Measurements from ENCODE around the gene ZSCAN1.

The ZSCAN1 gene

GRCh38 chr19:58038688-58039204 is 4.9 kb downstream of the ZSCAN1 start:
- DNase-seq (ENCODE audit: low read depth in 1 of 2, low spot score in 1 of 2), result no peak

- no peak for DNase-seq (ENCODE audit: low read depth in 1 of 2, low spot score in 1 of 2)
Observed at GRCh38 chr19:58040751-58041525, 7.1 kb downstream of the ZSCAN1 start.

GRCh38 chr19:58042495-58043340 is 8.9 kb downstream of the ZSCAN1 start:
- DNase-seq (ENCODE audit: low read depth in 1 of 2, low spot score in 1 of 2), result no peak

- DNase-seq (ENCODE audit: low read depth in 1 of 2, low spot score in 1 of 2), result no peak
Observed at GRCh38 chr19:58044391-58044790, 10.6 kb downstream of the ZSCAN1 start.

- no peak for DNase-seq (ENCODE audit: low read depth in 1 of 2, low spot score in 1 of 2)
Observed at GRCh38 chr19:58044886-58045285, 11.1 kb downstream of the ZSCAN1 start.

GRCh38 chr19:58045411-58046050 is 11.7 kb downstream of the ZSCAN1 start:
- no peak for DNase-seq (ENCODE audit: low read depth in 1 of 2, low spot score in 1 of 2)

GRCh38 chr19:58046856-58047255 is 13.0 kb downstream of the ZSCAN1 start:
- no peak for DNase-seq (ENCODE audit: low read depth in 1 of 2, low spot score in 1 of 2)

GRCh38 chr19:58047672-58048071 is 13.8 kb downstream of the ZSCAN1 start:
- no peak for DNase-seq (ENCODE audit: low read depth in 1 of 2, low spot score in 1 of 2)

- DNase-seq (ENCODE audit: low read depth in 1 of 2, low spot score in 1 of 2), result no peak
Observed at GRCh38 chr19:58052256-58052655, 18.4 kb downstream of the ZSCAN1 start.

- no peak for DNase-seq (ENCODE audit: low read depth in 1 of 2, low spot score in 1 of 2)
Observed at GRCh38 chr19:58053480-58054156, 19.8 kb downstream of the ZSCAN1 start.

- no peak for DNase-seq (ENCODE audit: low read depth in 1 of 2, low spot score in 1 of 2)
Observed at GRCh38 chr19:58054901-58055874, 21.4 kb downstream of the ZSCAN1 start.

- no peak for DNase-seq (ENCODE audit: low read depth in 1 of 2, low spot score in 1 of 2)
Observed at GRCh38 chr19:58056261-58056660, 22.4 kb downstream of the ZSCAN1 start.

- DNase-seq (ENCODE audit: low read depth in 1 of 2, low spot score in 1 of 2), result no peak
Observed at GRCh38 chr19:58056861-58057260, 23.0 kb downstream of the ZSCAN1 start.

- no peak for DNase-seq (ENCODE audit: low read depth in 1 of 2, low spot score in 1 of 2)
Observed at GRCh38 chr19:58058467-58058866, 24.6 kb downstream of the ZSCAN1 start.

- peak; percentile 26 to 48 for DNase-seq (ENCODE audit: low read depth in 1 of 2, low spot score in 1 of 2)
Observed at GRCh38 chr19:58059003-58059670, 25.3 kb downstream of the ZSCAN1 start, which contains the start of gene ZNF135. ZNF135 (plus strand) TSS chr19:58059282; CDS start chr19:58060003, 721 bp downstream.

- DNase-seq (ENCODE audit: low read depth in 1 of 2, low spot score in 1 of 2), result no peak
Observed at GRCh38 chr19:58059671-58060078, 25.9 kb downstream of the ZSCAN1 start.

- no peak for DNase-seq (ENCODE audit: low read depth in 1 of 2, low spot score in 1 of 2)
Observed at GRCh38 chr19:58060231-58060630, 26.4 kb downstream of the ZSCAN1 start.

GRCh38 chr19:58063712-58064111 is 29.9 kb downstream of the ZSCAN1 start:
- no peak for DNase-seq (ENCODE audit: low read depth in 1 of 2, low spot score in 1 of 2)

GRCh38 chr19:58067240-58067912 is 33.6 kb downstream of the ZSCAN1 start:
- DNase-seq (ENCODE audit: low read depth in 1 of 2, low spot score in 1 of 2), result no peak
